SK-N-SH (cell line): ENCODE measurements around the gene EP300. TPM values are rescaled to one million over a fixed set of nuclear protein-coding genes. Genes with fewer than 3 reads are reported as not detected.
"Not testable (repeated sequence)": the region's sequence is repeated elsewhere in the genome, so short reads cannot be mapped to it uniquely, and the experiment has no call there.

ENCODE experiments used
- CTCF ChIA-PET: fragments of 300-600, 350-600 bp; formaldehyde crosslinking; extraction: SDS; loops from one replicate; lab custom pipeline; 2021; lab: Yijun Ruan, JAX
- POLR2A ChIA-PET: fragments of 350-600 bp; sonication (Branson Sonifier 250); formaldehyde crosslinking; extraction: SDS; loops from one replicate; lab custom pipeline; 2020; ENCODE audit warnings: antibody characterized with exemption, inconsistent platforms; lab: Yijun Ruan, JAX
- DNase-seq: peaks from one replicate; pipeline ENCODE4 v3.0.0; 2012
- H2AFZ ChIP-seq: fragments of 200-600 bp; sonication (generic); 2 replicates; pipeline ENCODE4 v1.8.1; 2016; ENCODE audit warnings: antibody characterized with exemption, mild to moderate bottlenecking, low read depth
- H3F3A ChIP-seq: fragments of 200-600 bp; sonication (generic); replicated peaks from 2 replicates; pipeline ENCODE3; 2016; ENCODE audit warnings: antibody characterized with exemption, mild to moderate bottlenecking; ENCODE audit not compliant: insufficient read depth
- H3K27ac ChIP-seq, 2 experiments: fragments of 200-500 bp in 1 of 2; fragments of 200-600 bp in 1 of 2; sonication (Bioruptor generic) in 1 of 2; sonication (generic), shearing (Covaris generic) in 1 of 2; 2 replicates each; pipeline versions ENCODE4 v1.5.1 to v1.6.1; 2014 to 2016; ENCODE audit warnings: low read depth in 2 of 2, inconsistent platforms in 1 of 2, low read length in 1 of 2, mild to moderate bottlenecking in 1 of 2, mixed read lengths in 1 of 2
- H3K27me3 ChIP-seq: fragments of 200-600 bp; sonication (generic), shearing (Covaris generic); 2 replicates; pipeline ENCODE4 v1.6.1; 2016; ENCODE audit warnings: mixed run types; ENCODE audit not compliant: insufficient read depth
- H3K36me3 ChIP-seq, 2 experiments: fragments of 200-500 bp in 1 of 2; fragments of 200-600 bp in 1 of 2; sonication (Bioruptor generic) in 1 of 2; sonication (generic) in 1 of 2; replicated peaks in 1 of 2; 2 replicates each; pipeline versions ENCODE3 to v1.5.1; 2014 to 2016; ENCODE audit warnings: low read length in 1 of 2, mild to moderate bottlenecking in 1 of 2; ENCODE audit not compliant: insufficient read depth in 2 of 2, control insufficient read depth in 1 of 2
- H3K4me1 ChIP-seq, 2 experiments: fragments of 200-500 bp in 1 of 2; fragments of 200-600 bp in 1 of 2; sonication (Bioruptor generic) in 1 of 2; sonication (generic), shearing (Covaris generic) in 1 of 2; 2 replicates each; pipeline versions ENCODE4 v1.5.1 to v1.6.1; 2014 to 2016; ENCODE audit warnings: low read depth in 1 of 2, low read length in 1 of 2, mixed run types in 1 of 2; ENCODE audit not compliant: insufficient read depth in 2 of 2, control insufficient read depth in 1 of 2
- H3K4me2 ChIP-seq: fragments of 200-600 bp; sonication (generic), shearing (Covaris generic); 2 replicates; pipeline ENCODE4 v1.6.1; 2017; ENCODE audit warnings: mixed run types
- H3K4me3 ChIP-seq, 2 experiments: fragments of 200-500 bp in 1 of 2; fragments of 200-600 bp in 1 of 2; sonication (Bioruptor generic) in 1 of 2; sonication (generic), shearing (Covaris generic) in 1 of 2; 2 replicates each; pipeline versions ENCODE4 v1.5.1 to v1.8.1; 2014 to 2016; ENCODE audit warnings: low read depth in 2 of 2, inconsistent platforms in 1 of 2, low read length in 1 of 2, mild to moderate bottlenecking in 1 of 2, mixed read lengths in 1 of 2, moderate library complexity in 1 of 2
- H3K79me2 ChIP-seq: fragments of 200-600 bp; sonication (generic); 2 replicates; pipeline ENCODE4 v1.8.1; 2017; ENCODE audit warnings: mild to moderate bottlenecking; ENCODE audit not compliant: insufficient read depth
- H3K9ac ChIP-seq: fragments of 200-600 bp; sonication (generic); 2 replicates; pipeline ENCODE4 v1.6.1; 2017; ENCODE audit warnings: mixed run types
- H3K9me2 ChIP-seq: fragments of 200-600 bp; sonication (generic); 2 replicates; pipeline ENCODE4 v1.6.1; 2017; ENCODE audit warnings: mixed run types
- H3K9me3 ChIP-seq: fragments of 200-600 bp; sonication (generic); 2 replicates; pipeline ENCODE4 v1.6.1; 2017; ENCODE audit warnings: mixed run types, mild to moderate bottlenecking, moderate library complexity
- H4K20me1 ChIP-seq: fragments of 200-600 bp; sonication (generic); 2 replicates; pipeline ENCODE4 v1.6.1; 2017; ENCODE audit warnings: mild to moderate bottlenecking, mixed run types; ENCODE audit not compliant: insufficient read depth
- CTCF ChIP-seq: fragments of 200-600 bp; sonication (generic); IDR thresholded peaks from 2 replicates; pipeline ENCODE4 v1.6.1; 2017; ENCODE audit warnings: antibody characterized with exemption, mild to moderate bottlenecking, moderate library complexity
- EZH2phosphoT487 ChIP-seq: fragments of 200-600 bp; sonication (generic); IDR thresholded peaks from 2 replicates; pipeline ENCODE4 v1.6.1; 2017; ENCODE audit warnings: low read depth, mixed run types, mild to moderate bottlenecking, antibody characterized with exemption, moderate library complexity, borderline replicate concordance
- FOXM1 ChIP-seq: IDR thresholded peaks from 2 replicates; pipeline ENCODE4 v1.4.0; 2012; ENCODE audit warnings: low read depth, mild to moderate bottlenecking
- JUND ChIP-seq: IDR thresholded peaks from 2 replicates; pipeline ENCODE4 v1.4.0; 2012
- MEF2A ChIP-seq: IDR thresholded peaks from 2 replicates; pipeline ENCODE4 v1.4.0; 2012; ENCODE audit warnings: low read depth, borderline replicate concordance
- MXI1 ChIP-seq: IDR thresholded peaks from 2 replicates; pipeline ENCODE4 v1.6.1; 2012; ENCODE audit warnings: mild to moderate bottlenecking, low read depth, low read length, improper control_type of control experiment
- NRF1 ChIP-seq: IDR thresholded peaks from 2 replicates; pipeline ENCODE4 v1.6.1; 2012; ENCODE audit warnings: low read depth, mild to moderate bottlenecking, low read length
- PBX3 ChIP-seq: IDR thresholded peaks from 2 replicates; pipeline ENCODE4; 2012
- TAF1 ChIP-seq: IDR thresholded peaks from 2 replicates; pipeline ENCODE4 v1.6.1; 2012; ENCODE audit warnings: low read depth, mild to moderate bottlenecking, low read length, moderate library complexity, borderline replicate concordance
- YY1 ChIP-seq: IDR thresholded peaks from 2 replicates; pipeline ENCODE4 v1.4.0; 2012; ENCODE audit warnings: low read depth, mild to moderate bottlenecking
- ZBTB33 ChIP-seq: IDR thresholded peaks from 2 replicates; pipeline ENCODE4 v1.4.0; 2012; ENCODE audit warnings: low read depth, borderline replicate concordance
- WGBS: methylation state at CpG from one replicate; pipeline ENCODE4 v1.1.6; 2017; ENCODE audit warnings: low lambda C conversion rate; 5-methylcytosine and 5-hydroxymethylcytosine counted together
- polyA plus RNA-seq, 3 experiments: library from polyadenylated mRNA; depleted of rRNA; stranded (reverse); fragments of >200 nt; gene quantifications; 2 replicates each; pipeline ENCODE4 v1.2.3, GENCODE V29; 2012

EP300 gene
- polyA plus RNA-seq, 1 of the 3 experiments (the other 2 are of a cell fraction): 7.1 TPM

- no peaks in the 10 kb centered on the region; a peak in 1 of 4 replicates for H3K4me1 ChIP-seq
- H3K4me2 ChIP-seq: no peak overlapping the region
- ChIA-PET CTCF (no interaction called here), POLR2A (no interaction called here)
- no peak overlapping the region for H3K27ac ChIP-seq
- H2AFZ ChIP-seq: no peak overlapping the region
- H3K36me3 ChIP-seq: no peaks in the 10 kb centered on the region
- TF ChIP-seq EZH2phosphoT487 (no peak), YY1 (no peak), TAF1 (no peak), ZBTB33 (no peak), MXI1 (no peak), FOXM1 (no peak), JUND (no peak), CTCF (no peak), PBX3 (no peak), MEF2A (no peak), NRF1 (no peak)
- H3K4me3 ChIP-seq: no peak overlapping the region
- WGBS: 63% methylated on average over 12 of the region's 31 CpGs
- H3K9ac ChIP-seq: no peak overlapping the region
- no peaks in the 10 kb centered on the region for H3K27me3 ChIP-seq
- H3K9me3 ChIP-seq: no peaks in the 10 kb centered on the region
- DNase-seq: peak; percentile 46
- H3K9me2 ChIP-seq: no peaks in the 10 kb centered on the region
- no peaks in the 10 kb centered on the region for H4K20me1 ChIP-seq
- no peaks in the 10 kb centered on the region for H3K79me2 ChIP-seq
- H3F3A ChIP-seq: no peaks in the 10 kb centered on the region
Measured at GRCh38 chr22:41048791-41049717, 43.3 kb upstream of the EP300 start.

- WGBS: 87% methylated on average over 3 of the region's 4 CpGs
- H3K4me2 ChIP-seq, H3K27me3 ChIP-seq, H3K9me3 ChIP-seq, H3K4me3 ChIP-seq, H3K27ac ChIP-seq, H2AFZ ChIP-seq, H3K9me2 ChIP-seq, POLR2A ChIA-PET, H3F3A ChIP-seq, H3K9ac ChIP-seq, H4K20me1 ChIP-seq, H3K36me3 ChIP-seq, H3K79me2 ChIP-seq, H3K4me1 ChIP-seq, CTCF ChIA-PET, DNase-seq: not testable (repeated sequence)
Measured at GRCh38 chr22:41049795-41050194, 42.6 kb upstream of the EP300 start.
